ENCODE measurements around the gene FAM107B.

Gene FAM107B

GRCh38 chr10:14806318-14806717, 31.6 kb upstream of the FAM107B start:
- no peak for TF ChIP-seq REST (IDR thresholded peaks at IDR 0.05; ENCODE audit: insufficient read depth in 1 of 2, low read depth in 2 of 2, low read length in 2 of 2)
- TF ChIP-seq FOXP2 (optimal IDR thresholded peaks at IDR 0.05; ENCODE audit: borderline replicate concordance, extremely low read depth, extremely low read length, insufficient read depth): no peak
- no peak for TF ChIP-seq SIN3A (IDR thresholded peaks at IDR 0.05; ENCODE audit: borderline replicate concordance, insufficient read depth, low read length)
- TF ChIP-seq TAF1 (IDR thresholded peaks at IDR 0.05; ENCODE audit: borderline replicate concordance, insufficient read depth, low read length): no peak
- no peak for TF ChIP-seq POLR2AphosphoS5 (IDR thresholded peaks at IDR 0.05; ENCODE audit: low read depth, low read length)

GRCh38 chr10:14803827-14804226, 29.1 kb upstream of the FAM107B start:
- no peak for TF ChIP-seq SIN3A (IDR thresholded peaks at IDR 0.05; ENCODE audit: borderline replicate concordance, insufficient read depth, low read length)
- TF ChIP-seq REST (IDR thresholded peaks at IDR 0.05; ENCODE audit: insufficient read depth in 1 of 2, low read depth in 2 of 2, low read length in 2 of 2): no peak
- no peak for TF ChIP-seq FOXP2 (optimal IDR thresholded peaks at IDR 0.05; ENCODE audit: borderline replicate concordance, extremely low read depth, extremely low read length, insufficient read depth)
- no peak for TF ChIP-seq POLR2AphosphoS5 (IDR thresholded peaks at IDR 0.05; ENCODE audit: low read depth, low read length)
- TF ChIP-seq TAF1 (IDR thresholded peaks at IDR 0.05; ENCODE audit: borderline replicate concordance, insufficient read depth, low read length): no peak

- TF ChIP-seq REST (IDR thresholded peaks at IDR 0.05; ENCODE audit: insufficient read depth in 1 of 2, low read depth in 2 of 2, low read length in 2 of 2): no peak
- no peak for TF ChIP-seq POLR2AphosphoS5 (IDR thresholded peaks at IDR 0.05; ENCODE audit: low read depth, low read length)
- TF ChIP-seq FOXP2 (optimal IDR thresholded peaks at IDR 0.05; ENCODE audit: borderline replicate concordance, extremely low read depth, extremely low read length, insufficient read depth): no peak
- TF ChIP-seq SIN3A (IDR thresholded peaks at IDR 0.05; ENCODE audit: borderline replicate concordance, insufficient read depth, low read length): no peak
- TF ChIP-seq TAF1 (IDR thresholded peaks at IDR 0.05; ENCODE audit: borderline replicate concordance, insufficient read depth, low read length): no peak
Observed at GRCh38 chr10:14801723-14802122, 27.0 kb upstream of the FAM107B start.

- TF ChIP-seq FOXP2 (optimal IDR thresholded peaks at IDR 0.05; ENCODE audit: borderline replicate concordance, extremely low read depth, extremely low read length, insufficient read depth): no peak
- no peak for TF ChIP-seq SIN3A (IDR thresholded peaks at IDR 0.05; ENCODE audit: borderline replicate concordance, insufficient read depth, low read length)
- no peak for TF ChIP-seq POLR2AphosphoS5 (IDR thresholded peaks at IDR 0.05; ENCODE audit: low read depth, low read length)
- no peak for TF ChIP-seq REST (IDR thresholded peaks at IDR 0.05; ENCODE audit: insufficient read depth in 1 of 2, low read depth in 2 of 2, low read length in 2 of 2)
- TF ChIP-seq TAF1 (IDR thresholded peaks at IDR 0.05; ENCODE audit: borderline replicate concordance, insufficient read depth, low read length): no peak
Observed at GRCh38 chr10:14800397-14800796, 25.7 kb upstream of the FAM107B start.

DNA sequence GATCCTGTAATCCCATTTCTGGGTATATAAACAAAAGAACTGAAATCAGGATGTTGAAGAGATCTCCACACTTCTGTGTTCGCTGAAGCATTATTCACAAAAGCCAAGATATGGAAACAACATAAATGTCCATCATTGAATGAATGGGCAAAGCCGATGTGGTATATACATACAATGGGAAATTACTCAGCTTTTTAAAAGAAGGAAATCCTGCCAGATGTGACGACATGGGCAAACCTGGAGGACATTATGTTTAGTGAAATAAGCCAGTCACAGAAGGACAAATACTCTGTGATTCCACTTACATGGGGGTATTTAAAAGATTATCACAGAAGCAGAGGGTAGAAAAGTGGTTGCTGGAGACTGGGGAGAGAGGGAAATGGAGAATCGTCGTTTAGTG, 23.9 kb upstream of the FAM107B start:
- TF ChIP-seq REST (IDR thresholded peaks at IDR 0.05; ENCODE audit: insufficient read depth in 1 of 2, low read depth in 2 of 2, low read length in 2 of 2): no peak
- TF ChIP-seq POLR2AphosphoS5 (IDR thresholded peaks at IDR 0.05; ENCODE audit: low read depth, low read length): no peak
- TF ChIP-seq SIN3A (IDR thresholded peaks at IDR 0.05; ENCODE audit: borderline replicate concordance, insufficient read depth, low read length): no peak
- TF ChIP-seq FOXP2 (optimal IDR thresholded peaks at IDR 0.05; ENCODE audit: borderline replicate concordance, extremely low read depth, extremely low read length, insufficient read depth): no peak
- TF ChIP-seq TAF1 (IDR thresholded peaks at IDR 0.05; ENCODE audit: borderline replicate concordance, insufficient read depth, low read length): no peak

Data from PFSK-1 (cell line).